B cell (primary cell): ENCODE results near the gene SSBP2. TPM values are rescaled to one million over a fixed set of nuclear protein-coding genes. Genes with fewer than 3 reads are reported as not detected.
"Not testable (repeated sequence)": the region's sequence is repeated elsewhere in the genome, so short reads cannot be mapped to it uniquely, and the experiment has no call there.

Experiments used
- ATAC-seq: fragments of 200-7000 bp; cut with Tn5 transposase; one replicate; pipeline ENCODE4 v1.10.0; 2021; ENCODE audit warnings: low read depth, mild to moderate bottlenecking, moderate number of reproducible peaks, moderate library complexity
- CTCF ChIA-PET: fragments of 350-600 bp; sonication (Branson Sonifier 250); formaldehyde crosslinking; loops from one replicate; lab custom pipeline; 2021; ENCODE audit warnings: antibody characterized with exemption, inconsistent platforms; lab: Charles Lee
- POLR2A ChIA-PET: fragments of 350-600 bp; sonication (Branson Sonifier 250); formaldehyde crosslinking; loops from one replicate; lab custom pipeline; 2021; ENCODE audit warnings: antibody characterized with exemption; lab: Charles Lee
- DNase-seq: peaks from one replicate; pipeline ENCODE4 v3.0.0; 2013
- H2AFZ ChIP-seq: 2 replicates; pipeline ENCODE4 v1.6.1; 2012; ENCODE audit warnings: mild to moderate bottlenecking, low read depth, low read length; ENCODE audit not compliant: insufficient read depth, poor library complexity, severe bottlenecking
- H3K27ac ChIP-seq, 2 donors: 1 replicate in 1 of 2; 2 replicates in 1 of 2; pipeline ENCODE4 v1.5.1; 2012 to 2013; ENCODE audit warnings: low read length in 2 of 2, mild to moderate bottlenecking in 2 of 2, moderate library complexity in 1 of 2
- H3K27me3 ChIP-seq, 4 experiments: fragments of 200-600 bp in 1 of 4; sonication (generic) in 1 of 4; replicated peaks in 1 of 4; 1 replicate in 2 of 4; 2 replicates in 2 of 4; pipeline versions ENCODE4 v1.6.1 to v1.7.0; 2013 to 2016; ENCODE audit warnings: low read length in 3 of 4, mild to moderate bottlenecking in 2 of 4, mixed read lengths in 1 of 4, moderate library complexity in 1 of 4; ENCODE audit not compliant: insufficient read depth in 4 of 4, control insufficient read depth in 3 of 4; ENCODE audit errors: control extremely low read depth in 1 of 4
- H3K36me3 ChIP-seq, 2 experiments: replicated peaks in 1 of 2; 1 replicate in 1 of 2; 2 replicates in 1 of 2; pipeline versions ENCODE4 v1.6.1 to v1.7.1; 2013; ENCODE audit warnings: low read length in 1 of 2; ENCODE audit not compliant: insufficient read depth in 2 of 2, control insufficient read depth in 1 of 2; ENCODE audit errors: control extremely low read depth in 1 of 2, extremely low read depth in 1 of 2
- H3K4me1 ChIP-seq, 2 donors: fragments of 200-600 bp in 1 of 2; sonication (generic) in 1 of 2; 1 replicate in 1 of 2; 2 replicates in 1 of 2; pipeline versions ENCODE4 v1.5.1 to v1.6.1; 2013 to 2017; ENCODE audit warnings: low read length in 2 of 2; ENCODE audit not compliant: control insufficient read depth in 2 of 2, insufficient read depth in 2 of 2
- H3K4me2 ChIP-seq: replicated peaks from 2 replicates; pipeline ENCODE3; 2012; ENCODE audit warnings: mild to moderate bottlenecking, low read depth, low read length; ENCODE audit not compliant: poor library complexity, severe bottlenecking
- H3K4me3 ChIP-seq, 5 experiments: fragments of 200-600 bp in 1 of 5; sonication (generic) in 1 of 5; 1 replicate in 3 of 5; 2 replicates in 2 of 5; pipeline versions ENCODE4 v1.5.1 to v1.7.0; 2011 to 2016; ENCODE audit warnings: low read length in 4 of 5, mild to moderate bottlenecking in 4 of 5, low read depth in 2 of 5, control low read depth in 1 of 5, moderate library complexity in 1 of 5; ENCODE audit not compliant: insufficient read depth in 1 of 5; ENCODE audit errors: control extremely low read depth in 1 of 5, extremely low read depth in 1 of 5
- H3K79me2 ChIP-seq: fragments of 200-600 bp; sonication (generic); one replicate; pipeline ENCODE4 v1.6.0; 2016; ENCODE audit warnings: low read length; ENCODE audit not compliant: control insufficient read depth, insufficient read depth
- H3K9ac ChIP-seq: fragments of 200-600 bp; sonication (generic); 2 replicates; pipeline ENCODE4 v1.6.1; 2017; ENCODE audit warnings: mild to moderate bottlenecking, low read length, moderate library complexity
- H3K9me3 ChIP-seq, 3 donors: one replicate each; pipeline versions ENCODE4 v1.6.1 to v1.7.1; 2013; ENCODE audit warnings: low read length in 2 of 3; ENCODE audit not compliant: control insufficient read depth in 2 of 3, insufficient read depth in 1 of 3; ENCODE audit errors: control extremely low read depth in 1 of 3
- H4K20me1 ChIP-seq: 2 replicates; pipeline ENCODE4 v1.6.0; 2012; ENCODE audit warnings: mild to moderate bottlenecking, low read length; ENCODE audit not compliant: insufficient read depth, control insufficient read depth, poor library complexity, severe bottlenecking
- H3K27ac Mint-ChIP-seq: one replicate; pipeline ENCODE4 v1.8.0; 2021; ENCODE audit warnings: mixed read lengths
- H3K27me3 Mint-ChIP-seq: one replicate; pipeline ENCODE4 v1.8.0; 2021; ENCODE audit warnings: mixed read lengths
- H3K4me1 Mint-ChIP-seq: one replicate; pipeline ENCODE4 v1.8.0; 2021; ENCODE audit warnings: mixed read lengths
- H3K4me3 Mint-ChIP-seq: one replicate; pipeline ENCODE4 v1.8.0; 2021; ENCODE audit warnings: mixed read lengths
- H3K9me3 Mint-ChIP-seq: one replicate; pipeline ENCODE4 v1.8.0; 2022; ENCODE audit warnings: mixed read lengths; ENCODE audit not compliant: insufficient read depth
- EZH2 ChIP-seq: IDR thresholded peaks from 2 replicates; pipeline ENCODE4 v1.6.1; 2012; ENCODE audit warnings: borderline replicate concordance, low read depth, mild to moderate bottlenecking, moderate library complexity, low read length; ENCODE audit not compliant: insufficient read depth, poor library complexity, severe bottlenecking
- whole genome bisulfite sequencing: methylation state at CpG from one replicate; pipeline ENCODE4 v1.1.5; 2013; ENCODE audit warnings: missing lambda C conversion rate; ENCODE audit not compliant: insufficient coverage; 5-methylcytosine and 5-hydroxymethylcytosine counted together
- intact Hi-C: fragments of 100-400 bp; cut with micrococcal nuclease; formaldehyde crosslinking; loops from one replicate; pipeline ENCODE4 v1.10.0; 2022
- polyA plus RNA-seq: library from polyadenylated mRNA; depleted of rRNA; stranded (reverse); fragments of >200 nt; gene quantifications from 2 replicates; pipeline ENCODE4 v1.2.3, GENCODE V29; 2012
- total RNA-seq, 2 donors: library from RNA; stranded (reverse); fragments of 120-200 nt in 1 of 2; gene quantifications; 1 replicate in 1 of 2; 2 replicates in 1 of 2; pipeline versions ENCODE4 v1.2.3 to v1.2.4, GENCODE V29; 2013 to 2022
- TF ChIP-seq, protein P1 (sequence below): fragments of 200-600 bp; IDR thresholded peaks from one replicate; pipeline ENCODE4 v1.8.0; 2022; ENCODE audit warnings: antibody characterized with exemption, mild to moderate bottlenecking

The SSBP2 gene
- total and polyA plus RNA-seq, 2 donors (not counting 1 experiment from before 2014, with no cell fraction given) = 40.9 to 49.6 TPM

DNA sequence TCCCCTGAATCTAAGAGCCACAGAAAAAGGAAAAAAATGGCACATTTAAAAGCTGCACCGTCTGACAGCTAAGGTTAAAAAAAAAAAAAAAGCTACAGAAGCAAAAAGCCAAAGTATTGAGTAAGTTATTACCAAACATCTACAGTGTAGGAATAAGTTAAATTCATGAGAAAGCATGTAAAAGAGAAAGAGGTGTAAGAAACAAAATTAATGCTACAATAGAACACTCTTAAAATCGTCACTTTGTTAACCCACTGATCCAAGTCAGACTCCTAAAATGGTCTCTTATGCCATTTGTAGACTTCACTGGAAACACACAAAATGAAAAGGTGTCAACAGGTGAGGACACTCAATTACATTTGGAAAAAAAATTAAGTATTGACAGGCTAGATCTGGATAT, 120.2 kb downstream of the SSBP2 start:
- no peak overlapping the region for H3K9ac ChIP-seq
- no peaks in the 10 kb centered on the region for H3K9me3 Mint-ChIP-seq
- ChIA-PET CTCF (no interaction called here), POLR2A (interaction anchor here (0.7 kb wide), 1 partner anchor 412 kb away, joined by 3 read pairs; no protein-coding TSS in a partner anchor)
- H3K27ac ChIP-seq = no peak overlapping the region
- H3K4me3 ChIP-seq = no peak overlapping the region
- DNase-seq = no peak
- H3K4me1 Mint-ChIP-seq = peaks cover 7% of the 10 kb centered on the region
- H3K4me2 ChIP-seq = no peak overlapping the region
- H3K4me1 ChIP-seq = peaks cover 9 to 31% of the 10 kb centered on the region in 2 donors
- H3K27me3 ChIP-seq = no peaks in the 10 kb centered on the region
- H3K27ac Mint-ChIP-seq = no peak overlapping the region
- intact Hi-C loops = loop anchor here (10.0 kb wide), 1 partner anchor 114 kb away; no protein-coding TSS in a partner anchor
- no peaks in the 10 kb centered on the region for H3K9me3 ChIP-seq
- H3K27me3 Mint-ChIP-seq = no peaks in the 10 kb centered on the region
- TF ChIP-seq EZH2 = no peak
- no peak overlapping the region for H2AFZ ChIP-seq
- no peak overlapping the region for H3K4me3 Mint-ChIP-seq
- no peak for ATAC-seq
- H3K36me3 ChIP-seq = peaks cover 0 to 5% of the 10 kb centered on the region in 2 experiments
- peaks cover 5% of the 10 kb centered on the region for H4K20me1 ChIP-seq
- WGBS = no CpG with 5 or more reads among the region's 2 CpGs
- H3K79me2 ChIP-seq = peaks cover 33% of the 10 kb centered on the region

DNA sequence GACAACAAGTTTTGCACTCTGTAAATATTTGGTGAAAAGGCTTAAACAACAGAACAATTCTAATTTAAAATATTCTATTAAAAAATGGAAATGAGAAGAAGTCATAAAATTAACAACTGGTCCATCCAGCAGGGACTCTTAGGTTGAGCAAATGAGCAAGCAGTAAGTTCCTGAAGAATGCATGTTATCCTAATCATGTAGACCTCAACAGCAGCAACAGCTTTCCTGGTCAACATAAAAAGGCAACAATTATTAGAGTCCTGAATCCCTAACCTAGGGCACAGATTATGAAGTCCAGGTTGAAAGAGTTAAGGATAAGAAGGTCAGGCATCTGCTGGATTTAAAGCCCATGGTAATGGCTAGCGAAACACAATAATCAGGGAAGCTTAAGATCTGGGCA, 120.9 kb downstream of the SSBP2 start:
- CTCF ChIA-PET = no interaction called here
- Mint-ChIP-seq H3K27ac (no peak overlapping the region), H3K4me3 (no peak overlapping the region), H3K9me3 (no peaks in the 10 kb centered on the region), H3K27me3 (no peaks in the 10 kb centered on the region), H3K4me1 (peaks cover 7% of the 10 kb centered on the region)
- H3K79me2 ChIP-seq = peaks cover 30% of the 10 kb centered on the region
- peaks cover 0 to 5% of the 10 kb centered on the region in 2 experiments for H3K36me3 ChIP-seq
- H3K4me2 ChIP-seq = no peak overlapping the region
- ATAC-seq (no peak), DNase-seq (no peak)
- H3K9me3 ChIP-seq = no peaks in the 10 kb centered on the region
- peaks cover 5% of the 10 kb centered on the region for H4K20me1 ChIP-seq
- TF ChIP-seq, protein P1, sequence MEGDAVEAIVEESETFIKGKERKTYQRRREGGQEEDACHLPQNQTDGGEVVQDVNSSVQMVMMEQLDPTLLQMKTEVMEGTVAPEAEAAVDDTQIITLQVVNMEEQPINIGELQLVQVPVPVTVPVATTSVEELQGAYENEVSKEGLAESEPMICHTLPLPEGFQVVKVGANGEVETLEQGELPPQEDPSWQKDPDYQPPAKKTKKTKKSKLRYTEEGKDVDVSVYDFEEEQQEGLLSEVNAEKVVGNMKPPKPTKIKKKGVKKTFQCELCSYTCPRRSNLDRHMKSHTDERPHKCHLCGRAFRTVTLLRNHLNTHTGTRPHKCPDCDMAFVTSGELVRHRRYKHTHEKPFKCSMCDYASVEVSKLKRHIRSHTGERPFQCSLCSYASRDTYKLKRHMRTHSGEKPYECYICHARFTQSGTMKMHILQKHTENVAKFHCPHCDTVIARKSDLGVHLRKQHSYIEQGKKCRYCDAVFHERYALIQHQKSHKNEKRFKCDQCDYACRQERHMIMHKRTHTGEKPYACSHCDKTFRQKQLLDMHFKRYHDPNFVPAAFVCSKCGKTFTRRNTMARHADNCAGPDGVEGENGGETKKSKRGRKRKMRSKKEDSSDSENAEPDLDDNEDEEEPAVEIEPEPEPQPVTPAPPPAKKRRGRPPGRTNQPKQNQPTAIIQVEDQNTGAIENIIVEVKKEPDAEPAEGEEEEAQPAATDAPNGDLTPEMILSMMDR = no peak
- TF ChIP-seq EZH2 = no peak
- H3K9ac ChIP-seq = no peak overlapping the region
- intact Hi-C loops = loop anchor here (10.0 kb wide), 1 partner anchor 115 kb away; no protein-coding TSS in a partner anchor
- no peak overlapping the region for H3K27ac ChIP-seq
- peaks cover 9 to 31% of the 10 kb centered on the region in 2 donors for H3K4me1 ChIP-seq
- no peak overlapping the region for H3K4me3 ChIP-seq
- no peaks in the 10 kb centered on the region for H3K27me3 ChIP-seq
- POLR2A ChIA-PET = interaction anchor here (0.7 kb wide), 1 partner anchor 412 kb away, joined by 3 read pairs; no protein-coding TSS in a partner anchor
- no peak overlapping the region for H2AFZ ChIP-seq
- no CpG with 5 or more reads among the region's 1 CpG for WGBS

DNA sequence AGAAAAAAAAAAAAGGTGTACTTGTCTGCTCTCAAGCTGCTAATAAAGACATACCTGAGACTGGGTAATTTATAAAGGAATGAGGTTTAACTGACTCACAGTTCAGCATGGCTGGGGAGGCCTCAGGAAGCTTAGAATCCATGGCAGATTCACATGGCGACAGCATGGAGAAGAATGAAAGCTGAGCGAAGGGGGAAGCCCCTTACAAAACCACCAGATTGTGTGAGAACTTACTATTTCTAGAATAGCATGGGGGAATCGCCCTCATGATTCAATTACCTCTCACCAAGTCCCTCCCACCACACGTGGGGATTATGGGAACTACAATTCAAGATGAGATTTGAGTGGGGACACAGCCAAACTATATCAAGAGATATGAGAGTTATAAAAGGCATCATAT, 122.8 kb downstream of the SSBP2 start:
- H3K9me3 ChIP-seq, H4K20me1 ChIP-seq, H2AFZ ChIP-seq, intact Hi-C loops, H3K4me1 Mint-ChIP-seq, DNase-seq, POLR2A ChIA-PET, ATAC-seq, H3K9ac ChIP-seq, H3K36me3 ChIP-seq, CTCF ChIA-PET, H3K27me3 Mint-ChIP-seq, H3K4me3 Mint-ChIP-seq, H3K27me3 ChIP-seq, H3K9me3 Mint-ChIP-seq, H3K27ac ChIP-seq, H3K4me2 ChIP-seq, H3K4me3 ChIP-seq, H3K27ac Mint-ChIP-seq: not testable (repeated sequence)
- no CpG with 5 or more reads among the region's 4 CpGs for WGBS
- H3K4me1 ChIP-seq = peaks cover 9 to 22% of the 10 kb centered on the region in 2 donors
- H3K79me2 ChIP-seq = peaks cover 21% of the 10 kb centered on the region
